Measurements from ENCODE around the gene ASB15. TPM values are rescaled to one million over a fixed set of nuclear protein-coding genes. Genes with fewer than 3 reads are reported as not detected.

The ASB15 gene
- total and polyA plus RNA-seq, 2 of the 8 experiments (the other 6 are each of a cell fraction or from before 2014, with no cell fraction given) = not detected

DNA sequence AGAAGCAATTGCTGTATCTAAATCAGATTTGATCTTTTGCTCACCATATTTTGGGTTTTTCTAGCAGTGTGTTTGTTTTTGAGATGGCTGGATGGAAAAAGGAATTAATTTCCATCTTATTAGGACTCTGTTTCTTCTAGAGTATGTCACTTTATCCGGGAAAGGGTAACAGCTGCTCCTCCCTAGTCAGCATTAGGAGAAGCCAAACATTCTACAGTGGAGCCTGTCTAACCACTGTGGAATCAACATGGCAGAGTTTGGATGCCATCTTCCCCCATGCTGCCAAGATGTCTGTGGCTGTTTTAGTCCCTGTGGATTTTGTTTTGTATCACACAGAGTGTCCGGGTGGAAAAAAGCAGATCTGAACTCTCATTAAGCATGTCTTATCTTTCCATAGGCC is 38.0 kb downstream of the ASB15 start (continued):
- TF ChIP-seq, protein P1, sequence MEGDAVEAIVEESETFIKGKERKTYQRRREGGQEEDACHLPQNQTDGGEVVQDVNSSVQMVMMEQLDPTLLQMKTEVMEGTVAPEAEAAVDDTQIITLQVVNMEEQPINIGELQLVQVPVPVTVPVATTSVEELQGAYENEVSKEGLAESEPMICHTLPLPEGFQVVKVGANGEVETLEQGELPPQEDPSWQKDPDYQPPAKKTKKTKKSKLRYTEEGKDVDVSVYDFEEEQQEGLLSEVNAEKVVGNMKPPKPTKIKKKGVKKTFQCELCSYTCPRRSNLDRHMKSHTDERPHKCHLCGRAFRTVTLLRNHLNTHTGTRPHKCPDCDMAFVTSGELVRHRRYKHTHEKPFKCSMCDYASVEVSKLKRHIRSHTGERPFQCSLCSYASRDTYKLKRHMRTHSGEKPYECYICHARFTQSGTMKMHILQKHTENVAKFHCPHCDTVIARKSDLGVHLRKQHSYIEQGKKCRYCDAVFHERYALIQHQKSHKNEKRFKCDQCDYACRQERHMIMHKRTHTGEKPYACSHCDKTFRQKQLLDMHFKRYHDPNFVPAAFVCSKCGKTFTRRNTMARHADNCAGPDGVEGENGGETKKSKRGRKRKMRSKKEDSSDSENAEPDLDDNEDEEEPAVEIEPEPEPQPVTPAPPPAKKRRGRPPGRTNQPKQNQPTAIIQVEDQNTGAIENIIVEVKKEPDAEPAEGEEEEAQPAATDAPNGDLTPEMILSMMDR (IDR thresholded peaks at IDR 0.05; ENCODE audit: control extremely low read depth in 1 of 3, insufficient read depth in 1 of 3, low read depth in 1 of 3, low read length in 3 of 3) = no peak
- TF ChIP-seq ASH2L (IDR thresholded peaks at IDR 0.05; ENCODE audit: low read length) (no peak), SP2 (IDR thresholded peaks at IDR 0.05; ENCODE audit: low read length) (no peak), POLR2AphosphoS5 (IDR thresholded peaks at IDR 0.05; ENCODE audit: low read depth, low read length) (no peak), SIRT6 (IDR thresholded peaks at IDR 0.05; ENCODE audit: low read length) (no peak), TCF12 (IDR thresholded peaks at IDR 0.05; ENCODE audit: low read depth, low read length) (no peak), GABPA (IDR thresholded peaks at IDR 0.05; ENCODE audit: borderline replicate concordance, insufficient read depth, low read length) (no peak)
- TF ChIP-seq, protein P2, sequence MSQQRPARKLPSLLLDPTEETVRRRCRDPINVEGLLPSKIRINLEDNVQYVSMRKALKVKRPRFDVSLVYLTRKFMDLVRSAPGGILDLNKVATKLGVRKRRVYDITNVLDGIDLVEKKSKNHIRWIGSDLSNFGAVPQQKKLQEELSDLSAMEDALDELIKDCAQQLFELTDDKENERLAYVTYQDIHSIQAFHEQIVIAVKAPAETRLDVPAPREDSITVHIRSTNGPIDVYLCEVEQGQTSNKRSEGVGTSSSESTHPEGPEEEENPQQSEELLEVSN (IDR thresholded peaks at IDR 0.05) = no peak
